ENCODE measurements around the gene CCNL1. TPM values are rescaled to one million over a fixed set of nuclear protein-coding genes. Genes with fewer than 3 reads are reported as not detected.

Gene CCNL1
- total RNA-seq, 2 experiments from 2014 or later, result 257 TPM

DNA sequence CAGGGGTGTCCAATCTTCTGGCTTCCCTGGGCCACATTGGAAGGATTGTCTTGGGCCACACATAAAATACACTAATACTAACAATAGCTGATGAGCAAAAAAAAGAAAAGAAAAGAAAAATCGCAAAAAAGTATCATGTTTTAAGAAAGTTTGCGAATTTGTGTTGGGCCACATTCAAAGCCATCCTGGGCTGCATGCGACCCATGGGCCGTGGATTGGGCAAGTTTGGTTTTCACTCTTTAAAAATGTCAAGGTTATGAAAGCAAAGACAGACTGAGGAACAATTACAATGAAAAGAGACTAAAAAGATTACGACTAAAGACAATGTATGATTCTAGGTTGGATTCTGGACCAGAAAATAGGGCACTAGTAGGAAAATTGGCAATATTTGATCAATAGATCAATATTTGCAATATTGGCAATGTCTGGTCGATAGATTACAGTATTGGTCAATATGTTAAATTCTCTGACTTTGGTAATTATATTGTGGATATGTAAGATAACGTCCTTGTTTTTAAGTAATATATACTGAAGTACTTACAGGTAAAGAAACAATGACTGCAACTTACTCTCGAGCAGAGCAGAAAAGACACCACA is 19.9 kb downstream of the CCNL1 start:
- CTCF ChIA-PET, result interaction anchor here (1.3 to 15.2 kb wide), 2 partner anchors 55 to 446 kb away, joined by 3 to 301 read pairs; no protein-coding TSS in a partner anchor
- Mint-ChIP-seq H3K4me1 (ENCODE audit: low read depth) (peaks cover 27% of the 10 kb centered on the region), H3K4me3 (no peak overlapping the region), H3K27ac (peak overlapping the region; percentile 10), H3K9me3 (ENCODE audit: insufficient read depth) (no peaks in the 10 kb centered on the region), H3K36me3 (ENCODE audit: low read depth) (peaks cover 53% of the 10 kb centered on the region), H3K27me3 (ENCODE audit: low read depth) (no peaks in the 10 kb centered on the region)
- ATAC-seq (no peak), DNase-seq (no peak)
- POLR2A ChIA-PET, result interaction anchor here (3.3 kb wide), 1 partner anchor 16 kb away, joined by 14 read pairs; no protein-coding TSS in a partner anchor

DNA sequence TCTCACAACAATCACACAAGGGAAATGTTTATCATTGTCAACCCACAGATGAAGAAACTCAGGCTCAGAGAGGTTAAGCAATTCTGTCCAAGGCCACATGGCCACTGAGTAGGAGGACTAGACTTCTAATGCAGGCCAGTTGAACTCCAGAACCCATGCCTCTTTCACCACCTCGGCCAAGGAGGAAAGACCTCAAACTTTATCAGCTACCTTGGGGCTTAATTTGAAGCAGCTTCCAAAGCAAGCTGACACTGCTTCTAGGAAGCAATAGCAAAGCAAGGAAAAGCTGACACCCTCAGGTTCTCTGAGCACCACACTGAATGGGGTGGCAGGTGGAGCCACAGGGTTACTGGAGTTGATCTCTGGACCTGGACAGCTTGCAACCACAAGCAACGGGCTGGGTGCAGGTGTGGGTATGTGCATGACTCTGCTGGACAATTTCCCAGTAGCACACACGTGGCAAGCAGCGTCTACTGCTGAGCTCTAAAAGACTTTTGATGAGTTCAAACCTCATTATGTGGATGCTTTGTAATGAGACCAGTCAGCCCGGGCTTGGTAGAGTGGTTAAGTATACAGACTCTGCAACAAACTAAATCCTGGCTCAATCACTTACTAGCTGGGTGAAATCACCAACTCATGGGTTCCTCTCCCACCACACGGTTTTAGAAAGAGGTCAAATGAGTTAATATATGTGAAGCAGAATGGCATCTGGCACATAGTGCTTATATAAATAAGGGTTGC is 23.1 kb downstream of the CCNL1 start:
- H3K4me3 Mint-ChIP-seq, result no peak overlapping the region
- no peaks in the 10 kb centered on the region for H3K9me3 Mint-ChIP-seq (ENCODE audit: insufficient read depth)
- peak overlapping the region; percentile 64 for H3K27ac Mint-ChIP-seq
- ChIA-PET POLR2A (interaction anchor here (0.6 to 3.3 kb wide), 8 partner anchors 15 to 582 kb away, joined by 3 to 14 read pairs (median 5); partner anchors contain the start of genes CCNL1, SSR3 and TIPARP), CTCF (interaction anchor here (0.6 to 15.2 kb wide), 71 partner anchors 9 to 1176 kb away, joined by 3 to 301 read pairs (median 5); partner anchors contain the start of genes CCNL1, SSR3 and TIPARP)
- ATAC-seq (peak; percentile 3), DNase-seq (no peak)
- peaks cover 34% of the 10 kb centered on the region for H3K36me3 Mint-ChIP-seq (ENCODE audit: low read depth)
- H3K4me1 Mint-ChIP-seq (ENCODE audit: low read depth), result peaks cover 59% of the 10 kb centered on the region
- H3K27me3 Mint-ChIP-seq (ENCODE audit: low read depth), result no peaks in the 10 kb centered on the region

DNA sequence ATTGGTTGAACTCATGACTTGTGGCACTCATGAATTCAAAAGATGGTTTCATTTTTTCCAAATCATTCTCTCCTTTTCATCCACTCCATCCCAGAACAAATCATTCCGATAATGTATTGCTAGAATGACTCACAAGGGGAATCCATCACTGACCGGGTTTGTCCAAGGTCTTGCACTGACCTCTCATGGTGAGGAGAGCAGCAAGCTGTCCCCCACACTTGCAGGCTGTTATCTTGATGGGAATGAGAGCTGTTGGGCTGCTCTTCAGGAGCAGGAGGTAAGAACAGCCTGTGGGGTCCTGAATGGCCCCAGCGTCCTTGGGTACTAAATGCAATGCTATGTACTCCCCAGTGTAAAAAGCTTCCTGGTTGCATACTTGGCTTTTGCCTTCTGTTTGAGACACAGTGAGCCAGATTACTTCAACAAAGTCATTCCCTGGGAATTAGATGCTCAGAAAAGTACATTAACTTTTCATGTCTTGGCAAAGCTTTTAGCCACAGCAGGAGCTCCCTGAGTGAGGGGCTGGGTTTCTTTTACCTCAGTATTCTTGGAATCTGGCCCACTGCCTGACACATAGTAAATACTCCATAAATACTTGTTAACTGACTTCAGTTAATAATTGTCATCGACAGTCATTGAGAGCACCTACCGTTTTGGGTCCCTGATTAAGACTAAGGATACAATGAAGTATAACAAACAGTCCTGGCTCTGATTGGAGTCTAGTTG is 24.1 kb downstream of the CCNL1 start:
- DNase-seq (no peak), ATAC-seq (no peak)
- ChIA-PET POLR2A (interaction anchor here (0.6 to 2.6 kb wide), 5 partner anchors 17 to 461 kb away, joined by 3 to 11 read pairs (median 3); partner anchors contain the start of genes CCNL1 and TIPARP), CTCF (interaction anchor here (0.8 to 15.2 kb wide), 20 partner anchors 13 to 986 kb away, joined by 3 to 301 read pairs (median 6); partner anchors contain the start of genes SSR3 and TIPARP)
- Mint-ChIP-seq H3K36me3 (ENCODE audit: low read depth) (peaks cover 30% of the 10 kb centered on the region), H3K27ac (peak overlapping the region; percentile 84), H3K9me3 (ENCODE audit: insufficient read depth) (no peaks in the 10 kb centered on the region), H3K27me3 (ENCODE audit: low read depth) (no peaks in the 10 kb centered on the region), H3K4me3 (no peak overlapping the region), H3K4me1 (ENCODE audit: low read depth) (peaks cover 69% of the 10 kb centered on the region)

DNA sequence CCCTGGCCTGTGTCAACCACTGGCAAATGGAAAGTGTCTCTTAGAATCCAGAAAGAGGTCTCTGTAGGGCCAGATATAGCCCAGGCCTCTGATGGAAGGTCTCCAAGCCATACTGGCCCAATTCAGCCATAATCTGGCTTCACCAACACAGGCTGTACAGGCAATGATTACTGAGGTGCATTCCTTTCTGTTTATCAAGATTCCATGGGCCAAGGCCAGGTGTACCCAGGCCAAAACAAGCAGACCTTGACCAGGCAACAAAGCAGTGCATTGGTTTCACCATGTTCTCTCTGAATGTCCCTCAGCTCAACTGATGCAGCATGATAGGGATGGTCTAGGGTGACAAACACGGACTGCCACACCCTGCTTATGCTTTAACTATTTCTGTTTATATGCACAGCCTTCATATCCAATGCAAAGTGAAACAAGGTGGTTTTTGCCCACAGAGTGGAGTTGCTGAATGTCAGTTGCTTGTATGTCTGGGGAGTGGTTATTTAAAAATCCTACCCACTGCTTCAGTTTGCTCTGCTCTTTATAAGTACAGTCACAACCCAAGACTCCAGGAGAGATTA is 25.2 kb downstream of the CCNL1 start:
- Mint-ChIP-seq H3K4me1 (ENCODE audit: low read depth) (peaks cover 78% of the 10 kb centered on the region), H3K4me3 (no peak overlapping the region), H3K36me3 (ENCODE audit: low read depth) (peaks cover 27% of the 10 kb centered on the region), H3K9me3 (ENCODE audit: insufficient read depth) (no peaks in the 10 kb centered on the region), H3K27ac (peak overlapping the region; percentile 84), H3K27me3 (ENCODE audit: low read depth) (no peaks in the 10 kb centered on the region)
- CTCF ChIA-PET, result interaction anchor here (0.8 to 15.2 kb wide), 6 partner anchors 10 to 982 kb away, joined by 3 to 301 read pairs (median 4); partner anchors contain the start of gene TIPARP
- peak; percentile 59 for ATAC-seq
- POLR2A ChIA-PET, result interaction anchor here (0.6 to 8.2 kb wide), 8 partner anchors 18 to 459 kb away, joined by 3 to 69 read pairs (median 4); partner anchors contain the start of genes CCNL1 and TIPARP
- peak; percentile 58 for DNase-seq

DNA sequence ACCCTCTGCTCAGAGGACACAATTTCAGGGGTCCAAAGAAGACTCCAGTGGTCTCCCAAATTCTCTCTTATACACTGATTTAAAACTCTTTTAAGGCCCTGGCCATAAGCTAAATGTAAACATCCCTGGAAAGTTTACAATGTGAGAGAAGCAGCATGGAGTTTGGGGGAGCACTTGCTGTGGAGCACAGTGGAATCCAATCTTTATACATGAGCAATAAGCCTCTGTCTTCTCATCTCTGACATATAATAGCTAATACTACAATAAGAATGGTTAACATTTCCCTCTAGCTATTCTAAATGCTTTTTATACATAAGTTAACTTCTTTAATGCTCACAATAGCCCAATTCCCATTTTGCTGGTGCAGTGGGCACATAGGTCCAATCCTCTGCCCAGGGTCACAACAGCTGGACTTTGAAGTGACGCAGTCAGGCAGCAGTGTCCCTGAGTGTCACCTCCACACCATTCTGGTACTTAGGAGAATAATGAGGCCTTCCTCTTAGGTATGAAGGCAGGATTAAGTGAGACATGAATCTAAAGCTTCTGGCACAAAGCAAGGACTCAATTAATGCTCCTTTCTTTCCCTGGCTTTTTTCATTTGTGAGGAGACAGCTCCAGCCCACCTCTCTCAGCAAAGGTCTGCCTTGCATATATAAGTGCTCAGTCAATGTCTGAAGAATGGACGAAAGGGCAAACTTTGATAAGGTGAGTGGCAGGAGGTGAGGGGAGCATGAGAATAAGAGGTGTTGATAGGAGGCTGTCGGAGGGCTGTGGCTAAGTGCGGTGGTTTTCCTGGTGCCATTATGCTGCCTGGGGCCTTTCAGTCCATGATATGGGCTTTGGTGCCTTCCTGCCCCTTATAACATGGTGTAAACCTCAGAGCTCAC is 26.3 kb downstream of the CCNL1 start:
- ATAC-seq (no peak), DNase-seq (no peak)
- peaks cover 89% of the 10 kb centered on the region for H3K4me1 Mint-ChIP-seq (ENCODE audit: low read depth)
- ChIA-PET CTCF (interaction anchor here (0.8 to 15.2 kb wide), 7 partner anchors 11 to 684 kb away, joined by 3 to 301 read pairs (median 4); partner anchors contain the start of gene TIPARP), POLR2A (interaction anchor here (1.1 to 8.2 kb wide), 7 partner anchors 19 to 458 kb away, joined by 4 to 69 read pairs (median 6); partner anchors contain the start of gene CCNL1)
- H3K9me3 Mint-ChIP-seq (ENCODE audit: insufficient read depth), result no peaks in the 10 kb centered on the region
- H3K4me3 Mint-ChIP-seq, result no peak overlapping the region
- H3K36me3 Mint-ChIP-seq (ENCODE audit: low read depth), result peaks cover 22% of the 10 kb centered on the region
- no peaks in the 10 kb centered on the region for H3K27me3 Mint-ChIP-seq (ENCODE audit: low read depth)
- peak overlapping the region; percentile 84 for H3K27ac Mint-ChIP-seq

DNA sequence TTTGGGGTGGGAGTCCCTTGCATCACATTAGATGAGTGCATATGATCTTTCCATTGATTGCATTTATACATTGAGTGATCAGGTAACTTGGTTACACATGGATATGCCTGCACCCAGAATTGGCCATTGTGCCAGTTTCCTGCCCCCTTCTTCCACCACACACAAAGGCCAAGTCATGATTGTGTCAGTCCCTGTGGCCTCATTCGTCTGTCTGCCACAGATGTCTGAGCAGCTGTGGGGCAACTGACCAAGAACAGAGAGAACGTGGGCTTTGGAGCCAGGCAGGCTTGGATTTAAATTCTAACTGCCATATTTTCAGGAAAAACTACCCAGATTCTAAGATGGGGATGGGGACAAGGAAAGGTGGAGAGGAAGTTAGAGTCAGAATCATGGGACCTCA is 27.0 kb downstream of the CCNL1 start:
- ATAC-seq, result no peak
- H3K4me3 Mint-ChIP-seq, result no peak overlapping the region
- no peaks in the 10 kb centered on the region for H3K27me3 Mint-ChIP-seq (ENCODE audit: low read depth)
- H3K4me1 Mint-ChIP-seq (ENCODE audit: low read depth), result peaks cover 95% of the 10 kb centered on the region
- no peak for DNase-seq
- peak overlapping the region; percentile 23 for H3K27ac Mint-ChIP-seq
- peaks cover 16% of the 10 kb centered on the region for H3K36me3 Mint-ChIP-seq (ENCODE audit: low read depth)
- CTCF ChIA-PET, result interaction anchor here (1.3 to 15.2 kb wide), 5 partner anchors 30 to 982 kb away, joined by 3 to 301 read pairs (median 5); partner anchors contain the start of gene TIPARP
- no peaks in the 10 kb centered on the region for H3K9me3 Mint-ChIP-seq (ENCODE audit: insufficient read depth)
- POLR2A ChIA-PET, result interaction anchor here (1.1 to 8.2 kb wide), 7 partner anchors 19 to 457 kb away, joined by 4 to 69 read pairs (median 6); partner anchors contain the start of gene CCNL1

DNA sequence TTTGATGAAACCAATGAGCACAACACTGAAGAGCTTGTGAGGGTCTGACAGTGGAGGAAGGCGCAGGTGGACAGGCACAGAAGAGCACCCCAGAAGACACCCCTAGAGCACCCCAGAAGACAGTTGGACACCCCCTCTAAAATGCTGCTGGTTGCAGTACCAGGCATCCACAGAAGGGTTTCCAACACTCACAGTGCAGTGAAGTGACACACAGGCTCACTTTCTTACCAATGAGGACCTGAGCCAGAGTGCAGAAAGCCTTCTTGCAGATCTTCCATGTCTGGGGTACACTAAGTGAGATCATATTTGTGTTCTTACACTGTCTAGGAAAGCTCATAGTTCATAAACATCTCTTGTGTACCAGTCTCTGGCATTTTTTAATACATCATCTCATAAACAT is 27.6 kb downstream of the CCNL1 start:
- ATAC-seq, result no peak
- no peak for DNase-seq
- POLR2A ChIA-PET, result interaction anchor here (1.2 to 8.2 kb wide), 6 partner anchors 20 to 456 kb away, joined by 3 to 69 read pairs (median 12); partner anchors contain the start of genes CCNL1 and TIPARP
- Mint-ChIP-seq H3K27ac (peak overlapping the region; percentile 92), H3K4me3 (no peak overlapping the region), H3K9me3 (ENCODE audit: insufficient read depth) (no peaks in the 10 kb centered on the region), H3K27me3 (ENCODE audit: low read depth) (no peaks in the 10 kb centered on the region), H3K36me3 (ENCODE audit: low read depth) (peaks cover 14% of the 10 kb centered on the region), H3K4me1 (ENCODE audit: low read depth) (peaks cover 97% of the 10 kb centered on the region)
- CTCF ChIA-PET, result interaction anchor here (1.3 to 15.2 kb wide), 6 partner anchors 11 to 982 kb away, joined by 3 to 301 read pairs (median 8); partner anchors contain the start of genes SSR3 and TIPARP

DNA sequence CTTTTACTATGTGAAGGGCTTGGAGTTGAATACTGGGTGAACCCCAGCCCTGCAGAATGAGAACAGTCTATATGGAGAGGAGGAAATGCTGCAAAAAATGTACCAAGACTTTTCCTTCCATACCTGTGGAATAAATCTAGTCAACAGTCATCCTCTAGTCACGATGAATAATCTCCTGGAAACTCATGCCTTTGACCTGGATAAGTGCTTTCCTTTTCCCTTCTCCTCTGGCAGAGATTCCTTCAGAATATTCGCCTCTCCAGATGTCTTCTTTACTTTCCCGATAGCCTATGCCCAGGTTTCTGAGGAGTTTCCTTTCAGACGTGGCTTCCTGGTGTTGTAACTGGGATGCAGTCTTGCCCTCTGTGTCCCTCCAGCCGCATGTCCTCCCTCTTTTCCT is 28.1 kb downstream of the CCNL1 start:
- no peak overlapping the region for H3K4me3 Mint-ChIP-seq
- ChIA-PET POLR2A (interaction anchor here (0.8 to 8.2 kb wide), 5 partner anchors 28 to 456 kb away, joined by 3 to 69 read pairs (median 18); partner anchors contain the start of genes CCNL1 and TIPARP), CTCF (interaction anchor here (0.7 to 15.2 kb wide), 12 partner anchors 10 to 981 kb away, joined by 3 to 301 read pairs (median 5); partner anchors contain the start of genes SSR3 and TIPARP)
- peak overlapping the region; percentile 92 for H3K27ac Mint-ChIP-seq
- H3K9me3 Mint-ChIP-seq (ENCODE audit: insufficient read depth), result no peaks in the 10 kb centered on the region
- ATAC-seq, result no peak
- DNase-seq, result no peak
- no peaks in the 10 kb centered on the region for H3K27me3 Mint-ChIP-seq (ENCODE audit: low read depth)
- peaks cover 97% of the 10 kb centered on the region for H3K4me1 Mint-ChIP-seq (ENCODE audit: low read depth)
- peaks cover 14% of the 10 kb centered on the region for H3K36me3 Mint-ChIP-seq (ENCODE audit: low read depth)

DNA sequence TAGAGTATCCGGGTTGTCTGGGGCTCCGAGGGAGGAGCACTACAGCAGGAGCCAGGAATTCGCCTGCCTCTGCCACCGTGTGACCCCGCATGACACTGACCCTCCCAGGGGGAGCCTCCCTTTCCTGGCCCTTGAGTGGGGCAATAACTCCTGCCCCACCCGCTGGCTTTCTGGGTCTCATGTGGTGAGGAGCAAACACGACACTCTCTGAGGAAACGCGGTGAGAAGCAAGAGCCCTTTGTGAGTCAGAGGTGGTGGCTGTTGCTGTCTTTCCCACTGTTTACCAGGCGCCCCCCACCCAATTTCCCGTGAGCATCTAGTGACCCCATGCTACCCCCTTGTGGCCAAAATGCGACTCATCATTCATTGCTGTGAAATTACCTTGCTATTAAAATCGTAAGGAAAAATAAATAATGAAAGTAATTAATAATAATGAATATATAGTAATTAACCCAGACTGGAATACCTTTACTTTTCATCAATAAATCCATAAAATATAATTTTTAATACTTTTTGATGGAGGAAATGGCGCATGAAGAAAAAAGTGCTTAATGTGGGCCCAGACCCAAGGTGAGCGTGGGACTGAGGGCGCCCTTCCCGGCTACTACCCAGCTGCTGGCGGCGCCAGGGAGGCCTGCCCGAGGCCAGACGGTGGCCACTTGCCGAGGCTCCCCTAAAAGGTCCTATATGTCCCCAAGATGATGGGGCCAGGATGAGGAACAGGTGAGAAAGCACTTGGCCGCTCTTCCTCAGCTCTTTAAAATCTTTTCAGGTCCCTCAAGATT is 29.3 kb downstream of the CCNL1 start:
- no peaks in the 10 kb centered on the region for H3K9me3 Mint-ChIP-seq (ENCODE audit: insufficient read depth)
- peaks cover 9% of the 10 kb centered on the region for H3K36me3 Mint-ChIP-seq (ENCODE audit: low read depth)
- peaks cover 89% of the 10 kb centered on the region for H3K4me1 Mint-ChIP-seq (ENCODE audit: low read depth)
- peak overlapping the region; percentile 92 for H3K27ac Mint-ChIP-seq
- peak overlapping the region; percentile 50 for H3K4me3 Mint-ChIP-seq
- ChIA-PET POLR2A (interaction anchor here (0.8 to 8.2 kb wide), 6 partner anchors 17 to 454 kb away, joined by 3 to 69 read pairs (median 13); partner anchors contain the start of genes CCNL1 and TIPARP), CTCF (interaction anchor here (0.6 to 15.2 kb wide), 24 partner anchors 9 to 978 kb away, joined by 3 to 301 read pairs (median 4); partner anchors contain the start of genes SSR3 and TIPARP)
- no peaks in the 10 kb centered on the region for H3K27me3 Mint-ChIP-seq (ENCODE audit: low read depth)
- DNase-seq (peak; percentile 78), ATAC-seq (peak; percentile 41)
